Panc1 (cell line): Measurements from ENCODE around the gene GHRHR. TPM values are rescaled to one million over a fixed set of nuclear protein-coding genes. Genes with fewer than 3 reads are reported as not detected.

Experiments used
- ATAC-seq: fragments of 200-7000 bp; cut with Tn5 transposase; 2 replicates; pipeline ENCODE4 v1.9.1; 2020; ENCODE audit warnings: mild to moderate bottlenecking, moderate library complexity
- BruUV-seq: library from RNA; stranded (reverse); fragments of 400-500 nt; replicated peaks from 2 replicates; lab custom pipeline; 2021; lab: Mats Ljungman, UMichigan
- CTCF ChIA-PET: fragments of 300-600 bp; sonication (Branson Sonifier 250); formaldehyde crosslinking; loops from one replicate; lab custom pipeline; 2022; ENCODE audit warnings: antibody characterized with exemption; lab: Charles Lee
- POLR2A ChIA-PET: fragments of 300-600 bp; sonication (Branson Sonifier 250); formaldehyde crosslinking; loops from one replicate; lab custom pipeline; 2022; ENCODE audit warnings: antibody characterized with exemption; lab: Charles Lee
- DNase-seq: peaks from one replicate; pipeline ENCODE4 v3.0.0-alpha.2; 2010; ENCODE audit warnings: low read depth, low spot score
- H3K27ac ChIP-seq: 2 replicates; pipeline ENCODE4 v1.5.1; 2011; ENCODE audit warnings: mild to moderate bottlenecking, low read length, inconsistent platforms
- H3K27me3 ChIP-seq: fragments of 200-500 bp; sonication (Bioruptor generic); 2 replicates; pipeline ENCODE4 v1.6.0; 2014; ENCODE audit warnings: low read length, inconsistent platforms; ENCODE audit not compliant: control insufficient read depth, insufficient read depth
- H3K36me3 ChIP-seq: fragments of 200-500 bp; sonication (Bioruptor generic); 2 replicates; pipeline ENCODE4 v1.5.1; 2014; ENCODE audit warnings: inconsistent platforms, mild to moderate bottlenecking, low read length, moderate library complexity; ENCODE audit not compliant: control insufficient read depth, insufficient read depth
- H3K4me1 ChIP-seq: 2 replicates; pipeline ENCODE4 v1.5.1; 2011; ENCODE audit warnings: inconsistent platforms, mild to moderate bottlenecking, low read length, moderate library complexity; ENCODE audit not compliant: control insufficient read depth, insufficient read depth
- H3K4me3 ChIP-seq, 2 experiments: 2 replicates each; pipeline ENCODE4 v1.5.1; 2011 to 2012; ENCODE audit warnings: low read depth in 2 of 2, low read length in 2 of 2, mild to moderate bottlenecking in 2 of 2, inconsistent platforms in 1 of 2, moderate library complexity in 1 of 2
- H3K9me3 ChIP-seq: fragments of 200-500 bp; sonication (Bioruptor generic); 2 replicates; pipeline ENCODE4 v1.5.1; 2014; ENCODE audit warnings: low read depth, mild to moderate bottlenecking, inconsistent platforms, low read length, moderate library complexity; ENCODE audit not compliant: control insufficient read depth, insufficient read depth
- POLR2AphosphoS5 ChIP-seq: IDR thresholded peaks from 2 replicates; pipeline ENCODE4 v1.6.1; 2012; ENCODE audit warnings: mild to moderate bottlenecking, low read depth, low read length, moderate library complexity
- SIN3A ChIP-seq: IDR thresholded peaks from 2 replicates; pipeline ENCODE4 v1.6.1; 2012; ENCODE audit warnings: low read depth, mild to moderate bottlenecking, low read length, moderate library complexity, borderline replicate concordance; ENCODE audit not compliant: insufficient read depth
- TCF7L2 ChIP-seq: IDR thresholded peaks from 2 replicates; pipeline ENCODE4 v1.6.1; 2011; ENCODE audit warnings: mild to moderate bottlenecking, low read depth, low read length, inconsistent platforms
- in situ Hi-C: cut with HindIII; loops from 2 replicates; pipeline ENCODE4 v1.10.0; 2016; ENCODE audit warnings: low sequenced_read_pairs, low pct_unique_long_range_greater_than_20kb
- intact Hi-C: fragments of 100-400 bp; cut with micrococcal nuclease; formaldehyde crosslinking; loops from one replicate; pipeline ENCODE4 v1.10.0; 2022; ENCODE audit not compliant: unreplicated experiment
- total RNA-seq: library from RNA; stranded (reverse); gene quantifications from one replicate; pipeline ENCODE4 v1.2.1, GENCODE V29; 2021; ENCODE audit not compliant: unreplicated experiment
- TF ChIP-seq, protein P1 (sequence below), 2 experiments: IDR thresholded peaks; 2 replicates each; pipeline ENCODE4 v1.6.1; 2011 to 2012; ENCODE audit warnings: low read depth in 2 of 2, control low read depth in 1 of 2, low read length in 1 of 2, mild to moderate bottlenecking in 1 of 2, moderate library complexity in 1 of 2; ENCODE audit not compliant: insufficient read depth in 1 of 2
- TF ChIP-seq, protein P2 (sequence below): fragments of 450-650 bp; IDR thresholded peaks from 2 replicates; pipeline ENCODE4 v1.5.1; 2017; ENCODE audit warnings: mild to moderate bottlenecking

The GHRHR gene
- total RNA-seq, 1 experiment from 2014 or later: not detected

DNA sequence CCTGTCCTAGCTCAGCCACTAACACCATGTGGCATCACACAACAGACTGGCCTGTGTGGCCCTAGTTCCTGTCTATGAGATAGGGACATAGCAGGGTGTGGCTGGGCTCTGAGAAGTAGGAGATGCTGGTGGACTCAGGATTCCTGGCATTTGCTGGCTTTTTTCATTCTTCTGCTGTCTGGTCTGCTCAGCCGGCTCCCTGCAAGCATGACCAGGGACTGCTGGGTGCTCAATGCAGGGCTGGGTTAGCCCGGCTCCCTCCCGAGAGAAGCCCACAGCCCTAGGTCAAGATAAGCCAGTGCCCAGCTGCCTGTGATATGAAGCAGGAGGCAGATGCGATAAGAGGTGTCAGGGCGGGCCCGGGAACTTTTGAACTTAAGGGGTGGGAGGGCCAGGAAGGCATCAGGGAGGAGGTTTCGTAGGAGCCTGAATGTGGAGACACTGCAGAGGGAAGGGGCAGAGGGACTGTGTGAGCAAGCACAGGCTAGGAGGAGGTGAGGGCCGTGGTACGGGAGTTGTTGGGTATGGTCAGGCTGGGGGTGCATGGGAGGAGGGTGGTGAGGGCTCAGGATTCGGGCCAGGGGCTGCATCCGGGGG is 48.6 kb upstream of the GHRHR start:
- Histone ChIP-seq H3K27me3 (no peaks in the 10 kb centered on the region), H3K36me3 (no peaks in the 10 kb centered on the region), H3K4me1 (no peaks in the 10 kb centered on the region), H3K4me3 (no peak overlapping the region), H3K9me3 (no peaks in the 10 kb centered on the region), H3K27ac (no peak overlapping the region)
- in situ Hi-C loops: no loop called here
- TF ChIP-seq TCF7L2 (no peak), SIN3A (no peak), POLR2AphosphoS5 (no peak)
- TF ChIP-seq, protein P1, sequence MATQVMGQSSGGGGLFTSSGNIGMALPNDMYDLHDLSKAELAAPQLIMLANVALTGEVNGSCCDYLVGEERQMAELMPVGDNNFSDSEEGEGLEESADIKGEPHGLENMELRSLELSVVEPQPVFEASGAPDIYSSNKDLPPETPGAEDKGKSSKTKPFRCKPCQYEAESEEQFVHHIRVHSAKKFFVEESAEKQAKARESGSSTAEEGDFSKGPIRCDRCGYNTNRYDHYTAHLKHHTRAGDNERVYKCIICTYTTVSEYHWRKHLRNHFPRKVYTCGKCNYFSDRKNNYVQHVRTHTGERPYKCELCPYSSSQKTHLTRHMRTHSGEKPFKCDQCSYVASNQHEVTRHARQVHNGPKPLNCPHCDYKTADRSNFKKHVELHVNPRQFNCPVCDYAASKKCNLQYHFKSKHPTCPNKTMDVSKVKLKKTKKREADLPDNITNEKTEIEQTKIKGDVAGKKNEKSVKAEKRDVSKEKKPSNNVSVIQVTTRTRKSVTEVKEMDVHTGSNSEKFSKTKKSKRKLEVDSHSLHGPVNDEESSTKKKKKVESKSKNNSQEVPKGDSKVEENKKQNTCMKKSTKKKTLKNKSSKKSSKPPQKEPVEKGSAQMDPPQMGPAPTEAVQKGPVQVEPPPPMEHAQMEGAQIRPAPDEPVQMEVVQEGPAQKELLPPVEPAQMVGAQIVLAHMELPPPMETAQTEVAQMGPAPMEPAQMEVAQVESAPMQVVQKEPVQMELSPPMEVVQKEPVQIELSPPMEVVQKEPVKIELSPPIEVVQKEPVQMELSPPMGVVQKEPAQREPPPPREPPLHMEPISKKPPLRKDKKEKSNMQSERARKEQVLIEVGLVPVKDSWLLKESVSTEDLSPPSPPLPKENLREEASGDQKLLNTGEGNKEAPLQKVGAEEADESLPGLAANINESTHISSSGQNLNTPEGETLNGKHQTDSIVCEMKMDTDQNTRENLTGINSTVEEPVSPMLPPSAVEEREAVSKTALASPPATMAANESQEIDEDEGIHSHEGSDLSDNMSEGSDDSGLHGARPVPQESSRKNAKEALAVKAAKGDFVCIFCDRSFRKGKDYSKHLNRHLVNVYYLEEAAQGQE (IDR thresholded peaks at IDR 0.05; ENCODE audit: insufficient read depth in 1 of 2, low read depth in 2 of 2, low read length in 1 of 2): no peak
- TF ChIP-seq, protein P2, sequence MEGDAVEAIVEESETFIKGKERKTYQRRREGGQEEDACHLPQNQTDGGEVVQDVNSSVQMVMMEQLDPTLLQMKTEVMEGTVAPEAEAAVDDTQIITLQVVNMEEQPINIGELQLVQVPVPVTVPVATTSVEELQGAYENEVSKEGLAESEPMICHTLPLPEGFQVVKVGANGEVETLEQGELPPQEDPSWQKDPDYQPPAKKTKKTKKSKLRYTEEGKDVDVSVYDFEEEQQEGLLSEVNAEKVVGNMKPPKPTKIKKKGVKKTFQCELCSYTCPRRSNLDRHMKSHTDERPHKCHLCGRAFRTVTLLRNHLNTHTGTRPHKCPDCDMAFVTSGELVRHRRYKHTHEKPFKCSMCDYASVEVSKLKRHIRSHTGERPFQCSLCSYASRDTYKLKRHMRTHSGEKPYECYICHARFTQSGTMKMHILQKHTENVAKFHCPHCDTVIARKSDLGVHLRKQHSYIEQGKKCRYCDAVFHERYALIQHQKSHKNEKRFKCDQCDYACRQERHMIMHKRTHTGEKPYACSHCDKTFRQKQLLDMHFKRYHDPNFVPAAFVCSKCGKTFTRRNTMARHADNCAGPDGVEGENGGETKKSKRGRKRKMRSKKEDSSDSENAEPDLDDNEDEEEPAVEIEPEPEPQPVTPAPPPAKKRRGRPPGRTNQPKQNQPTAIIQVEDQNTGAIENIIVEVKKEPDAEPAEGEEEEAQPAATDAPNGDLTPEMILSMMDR: no peak
- DNase-seq (no peak), ATAC-seq (peak; percentile 30)
- ChIA-PET POLR2A (no interaction called here), CTCF (no interaction called here)
- intact Hi-C loops: no loop called here
- BruUV-seq: no TSS peak

DNA sequence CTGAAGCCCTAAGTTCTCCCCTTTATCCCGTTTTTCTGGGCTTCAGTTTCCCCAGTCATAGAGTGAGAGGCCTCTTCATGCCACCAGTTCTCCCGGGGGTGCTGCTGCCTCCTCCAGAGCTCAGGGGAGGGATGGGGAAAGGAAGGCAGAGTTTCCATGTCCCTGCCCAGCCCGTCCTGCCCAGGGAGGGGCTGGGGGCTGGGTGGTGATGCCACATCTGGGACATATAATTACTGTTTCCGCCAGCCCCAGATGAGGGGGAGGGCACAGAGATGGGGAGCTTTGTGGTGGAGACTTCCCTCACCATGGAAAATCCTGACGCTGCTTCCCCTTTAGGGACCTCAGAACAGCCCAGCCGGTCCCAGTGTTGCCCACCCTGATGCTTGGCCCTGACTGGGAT is 48.0 kb upstream of the GHRHR start:
- no peak overlapping the region for H3K27ac ChIP-seq
- intact Hi-C loops (no loop called here), in situ Hi-C loops (no loop called here)
- BruUV-seq: no TSS peak
- no peaks in the 10 kb centered on the region for H3K36me3 ChIP-seq
- no peaks in the 10 kb centered on the region for H3K27me3 ChIP-seq
- POLR2A ChIA-PET: no interaction called here
- CTCF ChIA-PET: no interaction called here
- no peak overlapping the region for H3K4me3 ChIP-seq
- TF ChIP-seq TCF7L2 (no peak), SIN3A (no peak), POLR2AphosphoS5 (no peak)
- TF ChIP-seq, protein P1 (IDR thresholded peaks at IDR 0.05; ENCODE audit: insufficient read depth in 1 of 2, low read depth in 2 of 2, low read length in 1 of 2): no peak
- TF ChIP-seq, protein P2: no peak
- H3K4me1 ChIP-seq: no peaks in the 10 kb centered on the region
- DNase-seq (no peak), ATAC-seq (no peak)
- H3K9me3 ChIP-seq: no peaks in the 10 kb centered on the region
